BLaER1 (cell line): ENCODE measurements around the gene DGCR8.

Source experiments
- H3K27ac ChIP-seq: shearing (Covaris generic); formaldehyde crosslinking; 2 replicates; pipeline ENCODE4 v1.8.1; 2022
- H3K27me3 ChIP-seq: shearing (Covaris generic); formaldehyde crosslinking; 2 replicates; pipeline ENCODE4 v1.8.1; 2022
- H3K36me3 ChIP-seq: shearing (Covaris generic); formaldehyde crosslinking; 2 replicates; pipeline ENCODE4 v1.8.1; 2022
- H3K4me1 ChIP-seq: shearing (Covaris generic); formaldehyde crosslinking; 2 replicates; pipeline ENCODE4 v1.8.1; 2022
- H3K4me2 ChIP-seq: shearing (Covaris generic); formaldehyde crosslinking; 2 replicates; pipeline ENCODE4 v1.8.1; 2022
- H3K4me3 ChIP-seq: shearing (Covaris generic); formaldehyde crosslinking; 2 replicates; pipeline ENCODE4 v1.8.1; 2022
- H3K9ac ChIP-seq: shearing (Covaris generic); formaldehyde crosslinking; 2 replicates; pipeline ENCODE4 v1.8.1; 2022
- H3K9me3 ChIP-seq: shearing (Covaris generic); formaldehyde crosslinking; 2 replicates; pipeline ENCODE4 v1.8.1; 2022
- H4K20me1 ChIP-seq: shearing (Covaris generic); formaldehyde crosslinking; 2 replicates; pipeline ENCODE4 v1.8.1; 2022
- Cebpa-rat ChIP-seq: shearing (Covaris generic); IDR thresholded peaks from 2 replicates; pipeline ENCODE4 v1.8.1; 2022

DGCR8 gene

DNA sequence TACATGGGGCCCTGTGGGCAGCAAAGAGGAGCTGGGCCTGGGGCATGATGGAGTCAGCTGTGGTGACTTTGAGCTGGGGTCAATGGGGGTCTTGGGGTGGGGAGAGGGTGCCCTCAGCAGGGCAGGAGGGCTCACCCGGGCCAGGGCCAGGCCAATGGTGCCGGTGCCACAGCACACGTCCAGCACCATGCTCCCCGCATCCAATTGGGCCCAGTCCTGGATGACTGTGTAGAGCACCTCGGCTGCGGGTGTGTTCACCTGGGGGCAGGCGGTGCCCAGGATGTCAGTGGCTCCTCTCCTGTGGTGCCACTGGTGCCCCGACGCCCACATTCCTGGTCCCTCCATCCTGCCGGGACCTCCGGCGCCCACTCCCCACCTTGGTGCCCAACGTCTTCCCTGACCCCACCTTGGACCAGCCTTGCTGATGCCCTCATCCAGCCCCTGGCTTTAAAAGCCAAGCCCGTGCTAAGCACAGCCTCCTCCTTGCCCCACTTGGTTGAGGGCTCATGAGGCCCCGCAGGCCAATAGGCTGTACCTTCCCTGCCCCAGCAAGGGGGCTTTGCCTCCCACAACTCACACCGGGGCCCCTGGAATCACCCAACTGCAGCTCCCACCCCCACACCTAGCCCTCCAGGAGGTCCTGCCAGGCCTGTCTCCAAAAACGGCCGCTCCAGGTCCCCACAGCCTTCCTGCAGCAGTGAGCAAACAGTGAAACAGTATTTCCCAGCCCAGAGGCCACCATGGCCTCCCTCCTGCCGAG lies 33.7 kb downstream of the DGCR8 start:
- TF ChIP-seq Cebpa-rat = no peak
- Histone ChIP-seq H4K20me1 (peaks cover 72% of the 10 kb centered on the region), H3K36me3 (peaks cover 77% of the 10 kb centered on the region), H3K27ac (no peak overlapping the region), H3K4me1 (peaks cover 34% of the 10 kb centered on the region), H3K9ac (0 out of 2 replicates have a peak overlapping the region, but pooled peaks have one; percentile 15), H3K27me3 (no peaks in the 10 kb centered on the region), H3K9me3 (no peaks in the 10 kb centered on the region), H3K4me2 (no peak overlapping the region), H3K4me3 (no peak overlapping the region)

DNA sequence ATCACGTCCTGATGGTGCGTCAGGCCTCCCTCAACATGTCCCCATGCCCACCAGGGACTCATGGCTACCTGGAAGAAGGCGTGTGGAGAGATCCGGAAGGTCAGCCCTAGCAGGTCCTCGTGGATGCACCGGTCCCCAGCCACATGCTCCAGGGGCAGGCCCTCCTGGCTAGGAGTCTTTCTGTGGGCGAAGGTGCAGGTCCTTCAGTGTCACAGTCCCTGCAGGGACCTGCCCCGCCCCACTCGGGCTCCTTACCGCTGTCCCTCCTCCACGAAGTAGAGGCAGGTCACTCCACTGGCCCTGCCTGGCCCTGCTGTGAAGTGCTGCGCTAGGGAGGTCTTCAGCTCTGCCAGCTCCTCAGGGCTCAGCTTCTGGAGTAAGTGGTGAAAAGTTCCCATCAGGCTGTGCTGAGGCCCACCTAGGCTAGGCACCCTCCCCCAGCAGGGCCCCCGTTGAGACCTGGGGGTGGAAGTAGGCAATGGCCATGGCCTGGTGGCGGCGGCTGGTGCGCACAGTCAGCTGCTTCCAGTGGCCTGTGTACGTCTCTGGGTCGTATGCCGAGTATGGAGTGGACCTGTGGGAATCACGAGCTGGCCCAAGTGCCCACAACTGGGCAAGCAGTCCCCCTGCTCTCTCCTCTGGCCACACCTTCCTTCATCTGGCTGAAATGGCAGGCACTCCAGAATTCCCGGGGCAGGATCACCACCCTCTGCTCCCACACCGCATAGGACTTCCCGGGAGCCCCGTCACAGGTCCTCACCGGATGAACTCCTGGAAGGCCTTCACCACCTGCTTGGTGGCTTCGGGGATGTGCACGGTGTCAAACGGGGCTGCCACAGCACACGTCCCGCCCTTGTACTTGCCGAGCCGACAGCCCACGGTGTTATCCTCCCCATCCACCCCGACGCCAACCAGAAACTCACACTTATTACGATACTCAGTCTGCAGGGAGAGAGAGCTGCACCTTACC lies 34.8 kb downstream of the DGCR8 start:
- Histone ChIP-seq H3K9ac (0 out of 2 replicates have a peak overlapping the region, but pooled peaks have one; percentile 97), H3K27me3 (no peaks in the 10 kb centered on the region), H3K4me1 (peaks cover 45% of the 10 kb centered on the region), H3K27ac (0 out of 2 replicates have a peak overlapping the region, but pooled peaks have one; percentile 4), H3K4me2 (peak overlapping the region; percentile 97), H3K9me3 (no peaks in the 10 kb centered on the region), H3K36me3 (peaks cover 77% of the 10 kb centered on the region), H4K20me1 (peaks cover 72% of the 10 kb centered on the region), H3K4me3 (no peak overlapping the region)
- no peak for TF ChIP-seq Cebpa-rat

DNA sequence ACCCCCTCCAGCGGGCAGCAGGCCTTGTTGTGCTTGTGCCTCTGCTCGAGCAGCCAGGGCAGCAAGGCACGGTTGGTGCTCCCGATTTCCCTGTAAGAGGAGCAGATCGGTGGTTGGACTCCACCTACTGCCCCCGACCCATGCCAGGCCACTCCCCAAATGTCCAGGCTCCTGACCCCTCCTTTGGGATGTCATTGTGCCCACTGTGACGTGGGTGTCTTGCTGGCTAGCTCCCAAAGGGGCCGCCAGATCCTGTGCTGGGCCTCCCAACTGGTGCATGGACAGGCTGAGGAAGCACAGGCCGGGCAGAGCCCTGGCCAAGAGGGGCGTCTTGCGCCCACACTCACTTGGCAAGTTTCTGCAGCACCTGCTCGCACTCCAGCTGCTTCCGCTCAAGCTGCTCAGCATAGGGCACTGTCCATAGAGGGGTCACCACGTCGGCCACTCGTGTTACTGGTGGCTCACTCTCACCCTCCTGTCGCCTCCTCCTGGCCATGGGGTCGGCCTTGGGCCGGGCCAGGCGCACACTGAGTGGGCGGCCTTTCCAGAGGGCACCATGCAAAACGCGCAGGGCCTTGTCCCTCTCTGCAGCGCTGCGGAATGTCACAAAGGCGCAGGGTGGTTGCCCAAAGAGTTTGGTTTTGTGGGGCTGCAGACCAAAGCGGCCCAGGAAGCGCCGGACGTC lies 35.8 kb downstream of the DGCR8 start, which contains the start of gene RANBP1:
TSS of gene RANBP1 (plus strand) at position 414 of the 685 bp plus-strand sequence. CDS start at position 495, 81 bp downstream.
- Histone ChIP-seq H3K27ac (peak within 1 kb of the TSS; percentile 98), H3K27me3 (no peaks in the 10 kb centered on the region), H3K36me3 (peaks cover 77% of the 10 kb centered on the region), H3K4me1 (peaks cover 54% of the 10 kb centered on the region), H4K20me1 (peaks cover 72% of the 10 kb centered on the region), H3K4me3 (peak within 1 kb of the TSS; percentile 98), H3K4me2 (peak within 1 kb of the TSS; percentile 97), H3K9me3 (no peaks in the 10 kb centered on the region), H3K9ac (peak within 1 kb of the TSS; percentile 97)
- no peak for TF ChIP-seq Cebpa-rat

DNA sequence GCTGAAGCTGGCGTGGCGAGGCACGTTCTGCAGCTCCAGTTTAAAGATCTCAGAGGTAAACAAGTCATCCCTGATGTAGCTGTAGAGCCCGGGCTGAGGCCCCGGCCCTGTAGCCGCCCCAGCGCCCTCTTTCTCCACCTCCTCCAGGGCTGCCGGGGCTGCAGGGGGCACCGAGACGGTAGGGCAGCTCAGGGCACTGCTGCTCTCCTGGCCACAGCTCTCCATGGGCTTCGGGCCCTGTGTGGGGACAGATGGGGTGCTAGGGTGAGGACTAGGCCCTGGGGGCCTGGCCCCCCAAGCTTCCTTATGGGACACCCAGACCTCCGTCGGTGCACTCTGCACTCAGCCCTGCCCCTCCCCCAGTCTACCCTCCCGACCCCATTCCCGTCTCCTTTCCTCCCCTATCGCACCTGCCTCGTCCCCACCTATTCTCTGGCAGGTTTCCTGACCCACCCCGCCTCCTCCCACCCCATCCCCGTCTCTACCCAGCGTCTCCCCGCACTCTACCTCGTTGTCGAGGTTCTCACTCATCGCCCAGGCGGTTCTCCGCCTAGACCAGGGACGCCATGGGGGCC lies 36.4 kb downstream of the DGCR8 start:
- H4K20me1 ChIP-seq = peaks cover 73% of the 10 kb centered on the region
- H3K9ac ChIP-seq = peak overlapping the region; percentile 97
- no peaks in the 10 kb centered on the region for H3K9me3 ChIP-seq
- peak overlapping the region; percentile 97 for H3K4me2 ChIP-seq
- peak overlapping the region; percentile 98 for H3K27ac ChIP-seq
- H3K4me1 ChIP-seq = peaks cover 54% of the 10 kb centered on the region
- H3K4me3 ChIP-seq = peak overlapping the region; percentile 98
- no peak for TF ChIP-seq Cebpa-rat
- no peaks in the 10 kb centered on the region for H3K27me3 ChIP-seq
- peaks cover 77% of the 10 kb centered on the region for H3K36me3 ChIP-seq

DNA sequence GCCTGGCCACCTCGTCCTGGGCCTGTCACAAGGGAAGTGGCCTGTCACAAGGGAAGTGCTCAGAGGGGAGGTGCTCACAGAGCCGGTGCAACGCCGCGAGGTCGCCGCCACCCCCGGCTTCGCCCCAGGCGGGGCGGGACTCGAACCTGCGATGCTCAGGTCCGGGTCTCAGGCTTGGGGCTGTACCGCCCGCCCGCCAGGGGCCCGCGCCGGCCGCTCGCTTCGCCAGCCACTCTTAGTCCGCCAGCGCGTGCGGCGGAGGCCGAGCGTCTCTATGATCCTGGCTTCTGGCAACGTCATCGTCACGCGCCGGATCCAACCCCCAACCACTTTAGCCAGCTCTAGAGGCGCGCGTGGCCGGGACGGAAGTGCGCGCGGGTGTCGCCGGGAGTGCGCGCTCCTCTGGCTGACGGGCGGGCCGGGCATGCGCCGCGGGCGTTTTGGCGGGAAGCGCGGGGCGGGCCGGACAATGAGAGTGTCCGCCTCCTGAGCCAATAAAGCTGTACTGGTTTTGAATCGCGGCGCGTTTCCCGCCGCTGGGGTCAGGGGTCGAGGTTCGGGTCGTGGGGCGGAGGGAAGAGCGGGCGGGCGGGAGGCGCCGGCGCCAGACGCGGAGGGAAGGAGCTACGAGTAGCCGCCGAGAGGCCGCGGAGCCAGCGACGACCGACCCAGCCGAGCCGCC lies 37.1 kb downstream of the DGCR8 start, which contains the start of gene TRMT2A:
TSS of gene TRMT2A (minus strand) at position 276 of the 682 bp plus-strand sequence. CDS start 320 bp downstream, outside the sequence.
- H3K4me1 ChIP-seq = peaks cover 54% of the 10 kb centered on the region

DNA sequence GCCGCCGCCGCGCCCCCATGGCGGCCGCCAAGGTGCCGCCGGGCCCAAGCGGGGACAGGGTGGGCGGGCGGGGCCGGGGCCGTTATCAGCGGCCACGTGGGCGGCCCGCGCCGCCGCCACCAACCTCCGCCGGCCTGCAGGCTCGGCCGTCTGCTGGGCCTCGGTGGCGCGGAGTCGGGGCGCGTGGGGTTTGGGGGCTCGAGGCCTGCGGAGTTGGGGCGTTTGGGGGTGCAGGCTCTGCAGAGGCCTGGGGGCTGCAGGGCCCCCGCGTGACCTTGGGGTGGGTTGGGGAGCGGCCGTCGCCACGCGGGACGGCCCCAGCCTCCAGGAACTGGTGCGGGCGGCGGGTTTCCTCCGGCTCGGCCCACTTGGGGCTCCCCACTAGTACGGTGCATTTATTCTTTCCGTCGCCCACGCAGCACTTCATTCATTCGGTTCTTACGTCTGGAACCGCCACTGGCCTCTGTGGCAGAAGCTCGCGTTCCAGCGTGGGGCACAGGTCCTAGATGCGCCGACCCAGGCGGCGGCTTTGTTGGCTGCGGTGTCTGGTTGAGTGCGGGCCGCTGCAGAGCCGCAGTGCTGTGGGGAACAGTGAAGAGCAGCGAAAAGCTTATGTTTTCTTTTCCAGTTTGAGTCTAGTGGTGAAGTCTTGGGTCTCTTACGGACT lies 37.7 kb downstream of the DGCR8 start:
- H3K36me3 ChIP-seq = peaks cover 76% of the 10 kb centered on the region

More for the DNA sequence above, 37.1 kb downstream of the DGCR8 start, which contains the start of gene TRMT2A:
- peak within 1 kb of the TSS; percentile 98 for H3K4me3 ChIP-seq
- peaks cover 78% of the 10 kb centered on the region for H3K36me3 ChIP-seq
- no peaks in the 10 kb centered on the region for H3K9me3 ChIP-seq
- TF ChIP-seq Cebpa-rat = no peak
- H3K27me3 ChIP-seq = no peaks in the 10 kb centered on the region
- H3K9ac ChIP-seq = peak within 1 kb of the TSS; percentile 99
- peaks cover 74% of the 10 kb centered on the region for H4K20me1 ChIP-seq
- H3K4me2 ChIP-seq = peak within 1 kb of the TSS; percentile 97
- peak within 1 kb of the TSS; percentile 98 for H3K27ac ChIP-seq

DNA sequence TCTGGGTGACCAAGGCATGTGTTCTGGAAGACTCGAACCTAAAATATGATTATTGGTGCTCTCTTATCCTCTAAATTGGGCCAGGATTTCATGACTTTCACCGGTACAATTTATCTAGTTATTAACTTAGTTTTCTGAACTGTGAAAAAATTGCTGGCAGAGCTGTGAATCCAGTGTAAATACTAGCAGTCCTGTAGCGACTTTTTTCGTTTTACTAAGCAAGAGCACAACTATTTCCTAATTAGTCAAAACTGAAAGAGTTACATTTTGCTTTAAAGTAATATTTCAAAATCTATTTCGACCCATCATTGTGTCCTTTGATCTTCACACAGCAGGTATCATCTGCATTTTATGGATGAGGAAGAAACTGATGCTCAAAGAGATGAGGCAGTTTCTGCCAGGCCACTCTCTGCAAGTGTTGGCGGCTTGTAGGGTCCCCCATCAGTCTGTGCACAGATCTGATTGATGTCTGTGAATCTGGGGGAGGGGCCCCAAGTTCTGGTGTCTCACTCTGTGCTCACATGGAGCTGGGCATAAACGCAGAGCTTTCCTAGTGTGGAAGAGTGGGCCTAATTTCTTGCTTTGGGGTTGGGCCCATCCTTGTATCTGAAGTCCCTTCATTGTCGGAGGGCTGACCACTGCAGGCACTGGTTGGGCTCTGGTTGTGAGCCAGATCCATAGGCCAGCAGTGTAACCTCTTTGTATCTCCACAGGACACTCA lies 38.4 kb downstream of the DGCR8 start:
- Histone ChIP-seq H3K9ac (peak overlapping the region; percentile 99), H4K20me1 (peaks cover 73% of the 10 kb centered on the region), H3K27me3 (no peaks in the 10 kb centered on the region), H3K4me2 (peak overlapping the region; percentile 89), H3K4me1 (peaks cover 55% of the 10 kb centered on the region), H3K4me3 (peak overlapping the region; percentile 98), H3K36me3 (peaks cover 74% of the 10 kb centered on the region), H3K9me3 (no peaks in the 10 kb centered on the region), H3K27ac (peak overlapping the region; percentile 98)
- no peak for TF ChIP-seq Cebpa-rat

More for the DNA sequence above, 37.7 kb downstream of the DGCR8 start:
- peak overlapping the region; percentile 89 for H3K4me2 ChIP-seq
- peak overlapping the region; percentile 98 for H3K27ac ChIP-seq
- no peak for TF ChIP-seq Cebpa-rat
- H4K20me1 ChIP-seq = peaks cover 72% of the 10 kb centered on the region
- peak overlapping the region; percentile 99 for H3K9ac ChIP-seq
- no peaks in the 10 kb centered on the region for H3K27me3 ChIP-seq
- no peaks in the 10 kb centered on the region for H3K9me3 ChIP-seq
- peaks cover 53% of the 10 kb centered on the region for H3K4me1 ChIP-seq
- H3K4me3 ChIP-seq = peak overlapping the region; percentile 98
